GM23248 (cell line): ENCODE data around the gene DMRT3. TPM values are rescaled to one million over a fixed set of nuclear protein-coding genes. Genes with fewer than 3 reads are reported as not detected.
A peak's percentile ranks its signal among the peaks of the same experiment; 100 is the strongest.

Experiments used
- DNase-seq: peaks from one replicate; pipeline ENCODE4 v3.0.0-alpha.2; 2015
- H2AFZ ChIP-seq: fragments of 200-600 bp; sonication (generic); 2 replicates; pipeline ENCODE4 v1.6.1; 2016; ENCODE audit warnings: antibody characterized with exemption
- H3F3A ChIP-seq: fragments of 200-600 bp; sonication (generic); 2 replicates; pipeline ENCODE4 v1.6.1; 2016; ENCODE audit warnings: mild to moderate bottlenecking, antibody characterized with exemption, mixed run types; ENCODE audit not compliant: insufficient read depth
- H3K27ac ChIP-seq: fragments of 200-600 bp; sonication (generic); 2 replicates; pipeline ENCODE4 v1.5.1; 2016; ENCODE audit warnings: mild to moderate bottlenecking
- H3K27me3 ChIP-seq: fragments of 200-600 bp; sonication (generic); replicated peaks from 2 replicates; pipeline ENCODE4 v1.6.1; 2016; ENCODE audit warnings: mild to moderate bottlenecking; ENCODE audit not compliant: insufficient read depth
- H3K36me3 ChIP-seq: fragments of 200-600 bp; sonication (generic); 2 replicates; pipeline ENCODE4 v1.6.1; 2016; ENCODE audit warnings: low read depth, mild to moderate bottlenecking
- H3K4me1 ChIP-seq: fragments of 200-600 bp; sonication (generic); 2 replicates; pipeline ENCODE4 v1.6.1; 2016; ENCODE audit warnings: mild to moderate bottlenecking; ENCODE audit not compliant: insufficient read depth
- H3K4me2 ChIP-seq: fragments of 200-600 bp; sonication (generic); one replicate; pipeline ENCODE4 v1.6.1; 2016; ENCODE audit warnings: mild to moderate bottlenecking; ENCODE audit not compliant: unreplicated experiment
- H3K4me3 ChIP-seq: fragments of 200-600 bp; sonication (generic); 2 replicates; pipeline ENCODE4 v1.5.1; 2016; ENCODE audit warnings: mild to moderate bottlenecking
- H3K79me2 ChIP-seq: fragments of 200-600 bp; sonication (generic); 2 replicates; pipeline ENCODE4 v1.6.1; 2016; ENCODE audit warnings: mild to moderate bottlenecking; ENCODE audit not compliant: insufficient read depth
- H3K9ac ChIP-seq: fragments of 200-600 bp; sonication (generic); 2 replicates; pipeline ENCODE4 v1.6.1; 2016; ENCODE audit warnings: mild to moderate bottlenecking
- H3K9me2 ChIP-seq: fragments of 200-600 bp; sonication (generic); 2 replicates; pipeline ENCODE4 v1.6.1; 2016; ENCODE audit warnings: mixed run types, mild to moderate bottlenecking, moderate library complexity; ENCODE audit not compliant: insufficient read depth
- H3K9me3 ChIP-seq: fragments of 200-600 bp; sonication (generic); one replicate; pipeline ENCODE4 v1.6.1; 2017; ENCODE audit warnings: low read depth
- H4K20me1 ChIP-seq: fragments of 200-600 bp; sonication (generic); 2 replicates; pipeline ENCODE4 v1.6.0; 2016; ENCODE audit not compliant: insufficient read depth
- EZH2 ChIP-seq: fragments of 200-600 bp; sonication (generic); IDR thresholded peaks from 2 replicates; pipeline ENCODE4 v1.6.1; 2018; ENCODE audit warnings: antibody characterized with exemption, mild to moderate bottlenecking; ENCODE audit not compliant: insufficient read depth, poor library complexity, severe bottlenecking
- EZH2phosphoT487 ChIP-seq: fragments of 200-600 bp; sonication (generic); IDR thresholded peaks from 2 replicates; pipeline ENCODE4 v1.6.1; 2018; ENCODE audit warnings: antibody characterized with exemption, moderate library complexity, mild to moderate bottlenecking, low read depth; ENCODE audit not compliant: insufficient read depth
- WGBS, 2 experiments: methylation state at CpG; one replicate each; pipeline ENCODE4 v1.1.6; 2015 to 2017; ENCODE audit warnings: low lambda C conversion rate in 2 of 2, low coverage in 1 of 2; ENCODE audit errors: missing lambda C conversion rate in 2 of 2; 5-methylcytosine and 5-hydroxymethylcytosine counted together
- in situ Hi-C: fragments of 300-500 bp; cut with MboI; formaldehyde crosslinking; loops from 2 replicates; pipeline ENCODE4 v1.15.0; 2020
- polyA plus RNA-seq: library from polyadenylated mRNA; unstranded; fragments of >200 nt; fragmentation: Nextera tagmentation; extraction: Ambion mirVana; gene quantifications from 2 replicates; pipeline ENCODE4 v1.2.1, GENCODE V29; 2016
- total RNA-seq: library from RNA; depleted of rRNA; stranded (reverse); fragments of >200 nt; shearing (Covaris generic); gene quantifications from 2 replicates; pipeline ENCODE4 v1.2.3, GENCODE V29; 2014

DMRT3 gene
- total and polyA plus RNA-seq, 2 experiments from 2014 or later, result not detected

DNA sequence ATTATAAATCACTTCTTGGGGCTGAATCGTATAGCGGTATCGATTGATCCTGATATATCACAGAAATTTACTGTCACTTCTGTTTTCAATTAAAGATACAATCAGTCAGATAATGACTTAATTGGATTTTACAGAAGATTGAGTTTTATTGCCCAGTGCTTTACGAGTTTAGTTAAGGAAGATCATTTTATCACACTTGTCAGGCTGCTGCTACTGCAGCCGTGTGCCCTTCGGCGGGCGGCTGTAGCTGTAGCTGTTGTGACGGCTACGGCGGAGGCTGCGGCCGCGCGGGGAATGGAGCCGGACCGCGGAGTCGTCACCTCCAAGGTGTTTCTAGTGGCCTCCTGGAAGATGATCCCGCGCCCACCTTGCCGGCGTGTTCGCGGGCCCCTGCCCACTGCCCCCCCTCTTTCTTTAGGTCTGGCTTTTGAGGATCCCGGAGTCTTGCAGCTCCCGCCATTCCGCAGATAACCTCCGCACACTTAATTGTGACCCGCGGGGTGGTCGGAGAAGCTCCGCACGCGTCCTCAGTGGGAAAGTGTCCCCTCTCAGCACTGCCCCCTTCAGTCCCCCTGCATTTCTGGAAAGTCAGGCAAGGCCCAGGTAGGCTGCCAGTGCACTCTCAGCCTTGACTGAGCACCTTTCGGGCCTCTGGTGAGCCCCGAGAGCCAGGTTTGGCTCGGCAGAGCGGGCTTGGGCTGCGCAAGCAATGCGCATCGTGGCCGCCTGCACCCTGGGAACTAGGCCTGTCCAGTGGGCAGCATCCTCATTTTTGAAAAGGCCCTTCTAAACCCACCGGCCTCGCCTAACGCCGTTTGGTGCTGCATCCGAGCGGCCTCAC is 6.9 kb upstream of the DMRT3 start:
- DNase-seq, result no peak
- Histone ChIP-seq H3F3A (no peaks in the 10 kb centered on the region), H3K9ac (no peak overlapping the region), H3K9me2 (no peaks in the 10 kb centered on the region), H3K27ac (no peak overlapping the region), H3K36me3 (no peaks in the 10 kb centered on the region), H3K27me3 (peaks cover 99% of the 10 kb centered on the region), H3K9me3 (no peaks in the 10 kb centered on the region), H3K79me2 (no peaks in the 10 kb centered on the region), H2AFZ (no peak overlapping the region), H3K4me2 (no peak overlapping the region), H4K20me1 (no peaks in the 10 kb centered on the region), H3K4me3 (no peak overlapping the region), H3K4me1 (no peaks in the 10 kb centered on the region)
- WGBS, 2 experiments, result 16 to 19% methylated on average over 49 of the region's 49 CpGs
- in situ Hi-C loops, result no loop called here
- TF ChIP-seq EZH2phosphoT487, result no peak
- TF ChIP-seq EZH2, result peak; percentile 73

DNA sequence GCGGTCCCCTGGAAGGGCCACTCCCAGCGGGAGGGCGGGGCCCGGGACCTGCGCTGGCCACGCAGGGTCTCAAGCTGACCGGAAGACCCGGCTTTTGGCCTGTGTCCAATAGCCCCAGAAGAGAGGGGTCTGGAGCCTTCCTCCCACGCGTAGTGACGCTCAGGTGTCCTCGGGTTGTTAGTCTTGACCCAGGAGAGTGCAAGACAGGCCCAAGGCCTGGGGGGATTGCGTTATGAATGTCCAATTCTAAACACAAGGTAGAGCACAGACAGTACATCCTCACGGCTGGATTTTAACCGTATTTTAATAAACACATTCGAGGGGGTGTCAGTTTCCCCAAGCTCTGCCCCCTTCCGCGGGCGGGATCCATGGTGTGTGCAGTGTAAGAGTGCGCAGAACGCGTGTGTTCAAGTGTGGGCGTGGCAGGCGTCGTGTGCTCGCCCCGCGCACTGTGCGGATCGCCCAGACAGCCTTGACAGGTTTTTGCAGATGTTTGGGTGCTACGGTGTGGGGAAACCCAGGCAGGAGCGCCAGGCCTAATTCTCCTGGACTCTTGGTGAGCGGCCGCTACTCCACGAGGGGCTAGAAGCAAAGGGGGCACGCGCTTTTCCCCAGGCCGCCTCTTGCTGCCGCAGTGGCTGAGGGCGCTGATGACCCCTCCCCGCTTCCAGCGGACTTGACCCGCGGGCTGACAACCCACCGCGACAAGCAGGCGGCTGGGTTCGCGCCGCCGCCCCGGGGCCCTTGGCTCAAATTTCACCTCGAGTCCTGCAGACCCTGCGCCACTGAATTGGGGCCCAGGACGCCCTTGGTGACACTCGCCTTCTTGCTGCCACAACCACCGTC is 6.1 kb upstream of the DMRT3 start:
- DNase-seq, result no peak
- Histone ChIP-seq H3K79me2 (no peaks in the 10 kb centered on the region), H3K36me3 (no peaks in the 10 kb centered on the region), H2AFZ (no peak overlapping the region), H3K9me2 (no peaks in the 10 kb centered on the region), H3K27ac (no peak overlapping the region), H3F3A (no peaks in the 10 kb centered on the region), H3K4me2 (no peak overlapping the region), H3K9ac (no peak overlapping the region), H4K20me1 (no peaks in the 10 kb centered on the region), H3K4me3 (no peak overlapping the region), H3K9me3 (no peaks in the 10 kb centered on the region), H3K27me3 (peaks cover 99% of the 10 kb centered on the region), H3K4me1 (no peaks in the 10 kb centered on the region)
- no peak for TF ChIP-seq EZH2
- in situ Hi-C loops, result no loop called here
- WGBS, 2 experiments, result 16 to 18% methylated on average over 53 to 55 of the region's 57 CpGs

DNA sequence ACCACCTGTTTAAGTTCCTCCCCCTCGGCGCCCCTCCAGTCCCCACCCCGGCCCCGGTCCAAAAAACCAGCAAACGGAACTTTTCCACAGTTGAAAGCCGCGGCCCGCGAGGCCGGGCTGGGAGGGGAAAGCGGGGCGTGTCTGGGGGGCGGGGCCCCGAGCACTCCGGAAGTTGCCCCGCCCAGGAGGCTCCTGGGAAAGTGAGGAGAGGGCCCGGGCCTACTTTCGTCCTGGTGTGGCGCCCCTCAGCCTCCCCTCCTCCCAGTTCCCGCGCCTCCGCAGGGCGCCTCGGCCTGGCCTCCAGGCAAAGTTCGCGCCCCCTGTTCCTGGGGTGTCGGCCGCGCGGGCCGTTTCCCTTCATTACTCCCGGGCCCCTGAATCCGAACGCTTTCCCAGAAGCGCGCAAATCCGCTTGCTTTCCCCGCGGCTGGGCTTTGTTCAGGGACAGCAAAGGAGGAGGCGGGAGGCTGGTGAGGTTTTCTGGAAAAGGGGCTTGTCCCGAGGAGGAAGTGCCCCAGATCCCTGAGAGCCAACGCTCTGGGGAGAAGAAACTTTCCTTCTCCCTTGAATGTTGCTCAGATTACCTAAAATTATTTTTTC is 4.5 kb upstream of the DMRT3 start:
- Histone ChIP-seq H2AFZ (peak overlapping the region; percentile 39; the same call in 1 of the 2 replicates), H3K9me2 (no peaks in the 10 kb centered on the region), H3K27ac (no peak overlapping the region), H4K20me1 (no peaks in the 10 kb centered on the region), H3K9ac (no peak overlapping the region), H3K27me3 (peaks cover 92% of the 10 kb centered on the region), H3K4me2 (peak overlapping the region; percentile 20), H3K79me2 (no peaks in the 10 kb centered on the region), H3K9me3 (no peaks in the 10 kb centered on the region), H3K36me3 (no peaks in the 10 kb centered on the region), H3K4me1 (no peaks in the 10 kb centered on the region), H3K4me3 (peak overlapping the region; percentile 23), H3F3A (no peaks in the 10 kb centered on the region)
- in situ Hi-C loops, result no loop called here
- 3 to 5% methylated on average over 23 to 39 of the region's 42 CpGs for WGBS, 2 experiments
- TF ChIP-seq EZH2phosphoT487 (no peak), EZH2 (peak; percentile 94)
- no peak for DNase-seq

DNA sequence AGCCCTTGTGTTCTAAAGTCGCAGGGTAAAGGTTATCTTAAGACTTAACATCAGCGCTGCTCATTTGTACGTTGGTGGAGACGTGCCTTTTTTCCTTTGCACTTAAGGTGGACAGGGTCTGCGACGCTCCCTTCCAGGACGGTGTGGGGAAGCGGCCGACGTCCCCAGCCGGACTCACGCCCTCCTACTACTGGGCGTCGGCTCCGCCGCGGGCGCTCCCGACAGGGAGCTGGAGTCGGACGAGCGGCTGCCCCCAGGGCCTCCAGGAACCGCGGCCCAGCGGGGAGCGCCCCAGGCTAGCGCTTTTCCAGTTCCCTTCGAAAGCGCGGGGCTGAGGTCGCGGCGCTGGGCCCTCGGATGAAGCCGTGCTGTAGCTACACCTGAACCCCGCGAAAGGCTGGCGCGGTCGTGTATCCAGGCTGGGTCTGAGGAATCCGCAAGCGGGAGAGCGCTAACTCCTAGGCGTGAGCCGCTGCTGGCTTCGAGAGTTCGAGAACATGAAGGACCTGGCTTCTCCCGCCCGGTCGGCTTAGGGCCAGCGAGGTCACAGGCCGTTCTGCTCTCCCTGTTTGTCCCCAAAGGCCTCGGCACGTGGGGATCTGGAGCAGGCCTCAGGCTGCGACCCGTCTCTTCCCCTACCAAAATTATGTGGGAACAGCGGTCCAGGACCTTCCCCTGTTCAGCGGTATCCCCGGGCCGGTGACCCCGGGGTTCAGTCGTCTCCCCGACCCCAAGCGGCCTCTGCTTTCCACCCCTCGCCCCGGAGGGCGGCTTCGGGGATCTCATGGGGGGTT is 3.8 kb upstream of the DMRT3 start:
- no peak overlapping the region for H3K27ac ChIP-seq
- no peaks in the 10 kb centered on the region for H3K9me3 ChIP-seq
- no peak for DNase-seq
- H3K79me2 ChIP-seq, result no peaks in the 10 kb centered on the region
- H3K9ac ChIP-seq, result no peak overlapping the region
- no peaks in the 10 kb centered on the region for H3F3A ChIP-seq
- H3K4me3 ChIP-seq, result peak overlapping the region; percentile 23; the same call in 1 of the 2 replicates
- peak overlapping the region; percentile 20 for H3K4me2 ChIP-seq
- no peaks in the 10 kb centered on the region for H3K9me2 ChIP-seq
- no peaks in the 10 kb centered on the region for H3K4me1 ChIP-seq
- H2AFZ ChIP-seq, result peak overlapping the region; percentile 39; the same call in 1 of the 2 replicates
- in situ Hi-C loops, result no loop called here
- H4K20me1 ChIP-seq, result no peaks in the 10 kb centered on the region
- TF ChIP-seq EZH2phosphoT487 (peak; percentile 61; the same call in 1 of the 2 replicates), EZH2 (peak; percentile 70)
- 13% methylated on average over 66 to 68 of the region's 68 CpGs for WGBS, 2 experiments
- peaks cover 90% of the 10 kb centered on the region for H3K27me3 ChIP-seq
- H3K36me3 ChIP-seq, result no peaks in the 10 kb centered on the region
